T-helper 2 cell treated with Interferon-gamma antibody and Interleukin-4, amounts not matched to agents 5 μg/mL and 100 μg/mL, for 36 hours (primary cell): Measurements from ENCODE around the gene ZDHHC7.

Source experiments
- DNase-seq: peaks from one replicate; pipeline ENCODE4 v3.0.0; 2021; ENCODE audit warnings: low spot score
- H3K27ac Mint-ChIP-seq: one replicate; pipeline ENCODE4 v1.8.0; 2021; ENCODE audit warnings: mild to moderate bottlenecking, mixed read lengths
- H3K27me3 Mint-ChIP-seq: one replicate; pipeline ENCODE4 v1.8.0; 2021; ENCODE audit warnings: low read depth, mixed read lengths
- H3K36me3 Mint-ChIP-seq: one replicate; pipeline ENCODE4 v1.8.0; 2021; ENCODE audit warnings: low read depth, mixed read lengths
- H3K4me1 Mint-ChIP-seq: one replicate; pipeline ENCODE4 v1.8.0; 2021; ENCODE audit warnings: low read depth, mixed read lengths
- H3K4me3 Mint-ChIP-seq: one replicate; pipeline ENCODE4 v1.8.0; 2022; ENCODE audit warnings: mild to moderate bottlenecking, moderate library complexity, mixed read lengths
- H3K9me3 Mint-ChIP-seq: one replicate; pipeline ENCODE4 v1.8.0; 2021; ENCODE audit warnings: mixed read lengths

The ZDHHC7 gene

DNA sequence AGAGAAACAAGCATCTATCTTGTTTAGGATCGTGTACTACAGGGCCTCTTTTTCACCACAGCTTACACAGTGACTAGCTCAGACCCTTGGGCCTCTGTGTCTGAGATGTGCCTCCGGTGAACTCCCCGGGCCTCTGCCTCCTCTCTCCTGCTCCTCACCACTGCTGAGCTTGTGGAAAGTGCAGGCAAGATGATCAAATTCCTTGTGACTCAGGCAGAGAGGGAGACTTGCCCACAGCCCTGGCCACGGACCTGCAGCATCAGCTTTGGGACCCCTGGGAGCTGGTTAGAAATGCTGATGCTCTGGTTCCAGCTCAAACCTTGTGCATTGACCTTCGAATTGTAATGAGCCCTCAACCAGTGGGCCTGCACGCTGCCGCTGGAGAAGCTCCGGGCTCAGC, 79.8 kb downstream of the ZDHHC7 start:
- no peak overlapping the region for H3K27ac Mint-ChIP-seq
- no peaks in the 10 kb centered on the region for H3K27me3 Mint-ChIP-seq
- H3K4me3 Mint-ChIP-seq = no peak overlapping the region
- no peak for DNase-seq
- H3K9me3 Mint-ChIP-seq = no peaks in the 10 kb centered on the region
- H3K4me1 Mint-ChIP-seq = no peaks in the 10 kb centered on the region
- H3K36me3 Mint-ChIP-seq = no peaks in the 10 kb centered on the region

DNA sequence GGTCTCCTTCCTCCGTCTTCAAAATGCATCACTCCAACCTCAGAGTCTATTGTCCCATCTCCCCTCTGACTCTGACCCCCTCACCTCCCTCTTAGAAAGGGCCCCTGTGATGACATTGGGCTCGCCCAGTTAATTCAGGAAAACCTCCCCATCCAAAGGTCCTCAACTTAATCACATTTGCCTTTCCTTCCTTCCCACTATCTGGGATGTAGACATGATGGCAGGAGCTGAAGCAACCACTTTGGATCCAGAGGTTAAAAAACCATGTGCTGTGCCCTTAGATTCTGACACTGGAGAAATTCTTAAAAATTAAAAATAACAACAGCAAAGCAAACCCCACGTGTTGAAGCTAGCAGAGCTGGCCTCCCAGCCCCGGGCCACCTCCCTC, 80.2 kb downstream of the ZDHHC7 start:
- no peaks in the 10 kb centered on the region for H3K27me3 Mint-ChIP-seq
- no peak overlapping the region for H3K4me3 Mint-ChIP-seq
- H3K9me3 Mint-ChIP-seq = no peaks in the 10 kb centered on the region
- H3K36me3 Mint-ChIP-seq = no peaks in the 10 kb centered on the region
- H3K27ac Mint-ChIP-seq = no peak overlapping the region
- no peaks in the 10 kb centered on the region for H3K4me1 Mint-ChIP-seq
- DNase-seq = no peak

DNA sequence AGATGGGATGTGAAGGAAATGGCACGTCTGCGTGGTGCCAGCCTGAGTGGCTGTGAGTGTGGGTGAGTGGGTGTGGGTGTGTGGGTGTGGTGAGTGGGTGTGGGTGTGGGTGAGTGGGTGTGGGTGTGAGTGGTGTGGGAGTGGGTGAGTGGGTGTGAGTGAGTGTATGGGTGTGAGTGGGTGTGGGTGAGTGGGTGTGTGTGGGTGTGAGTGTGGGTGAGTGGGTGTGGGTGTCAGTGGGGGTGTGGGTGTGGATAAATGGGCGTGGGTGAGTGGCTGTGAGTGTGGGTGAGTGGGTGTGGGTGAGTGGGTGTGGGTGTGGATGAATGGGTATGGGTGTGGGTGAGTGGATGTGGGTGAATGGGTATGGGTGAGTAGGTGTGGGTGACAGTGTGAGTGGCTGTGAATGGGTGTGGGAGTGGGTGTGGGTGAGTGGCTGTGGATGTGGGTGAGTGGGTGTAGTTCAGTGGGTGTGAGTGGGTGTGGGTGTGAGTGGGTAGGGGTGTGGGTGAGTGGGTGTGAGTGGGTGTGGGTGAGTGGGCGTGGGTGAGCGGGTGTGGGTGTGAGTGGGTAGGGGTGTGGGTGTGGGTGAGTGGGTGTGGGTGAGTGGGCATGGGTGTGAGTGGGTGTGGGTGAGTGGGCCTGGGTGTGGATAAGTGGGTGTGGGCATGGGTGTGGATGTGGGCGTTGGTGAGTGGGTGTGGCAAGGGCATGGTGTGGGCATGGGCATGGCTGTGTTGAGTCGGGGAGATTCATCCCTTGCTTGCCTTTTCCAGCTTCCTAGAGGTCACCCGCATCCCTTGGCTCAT, 80.8 kb downstream of the ZDHHC7 start:
- Mint-ChIP-seq H3K36me3 (no peaks in the 10 kb centered on the region), H3K27ac (no peak overlapping the region), H3K27me3 (no peaks in the 10 kb centered on the region), H3K4me3 (no peak overlapping the region), H3K4me1 (no peaks in the 10 kb centered on the region), H3K9me3 (no peaks in the 10 kb centered on the region)
- no peak for DNase-seq

DNA sequence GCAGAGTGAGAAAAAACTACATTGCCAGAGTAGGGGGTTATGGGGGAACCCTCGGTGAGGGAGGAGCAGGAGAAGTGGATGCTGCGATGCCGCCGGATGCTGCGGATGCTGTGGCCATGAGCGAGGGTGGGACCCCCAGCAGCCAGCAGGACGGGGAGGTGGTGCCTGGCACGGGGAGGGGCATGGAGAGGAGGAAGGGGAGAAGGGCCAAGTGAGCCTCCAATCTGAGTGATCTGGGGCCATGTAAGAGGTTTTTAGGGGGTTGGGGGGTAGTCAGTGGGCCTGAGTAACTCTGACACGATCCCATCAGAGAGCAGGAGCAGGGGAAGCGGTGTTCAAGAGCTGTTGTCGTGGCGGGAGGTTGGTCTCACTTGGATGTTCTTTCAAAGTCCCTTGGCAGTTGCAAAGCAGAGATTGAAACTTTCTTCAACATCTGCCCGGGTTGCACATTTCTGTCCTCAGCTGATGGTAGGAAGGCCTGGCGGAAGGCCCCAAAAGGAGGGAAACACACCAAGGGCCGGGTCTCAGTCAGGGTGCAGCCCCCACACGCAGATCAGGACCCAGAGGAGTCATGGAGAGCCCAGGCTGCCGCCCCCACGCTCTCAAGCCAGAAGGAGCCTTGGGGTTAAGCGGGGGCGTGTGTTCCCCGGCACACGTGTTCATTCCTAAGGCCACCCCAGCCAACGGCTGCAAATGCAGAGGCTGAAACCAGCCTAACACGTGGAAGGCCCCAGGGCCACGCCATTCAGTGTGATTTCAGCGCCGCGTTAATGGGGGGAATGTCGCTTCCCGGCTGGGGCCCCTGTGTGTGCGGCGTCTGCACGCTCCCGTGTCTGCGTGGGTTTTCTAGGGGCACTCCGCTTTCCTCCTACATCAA, 81.7 kb downstream of the ZDHHC7 start:
- H3K27me3 Mint-ChIP-seq = no peaks in the 10 kb centered on the region
- H3K4me1 Mint-ChIP-seq = no peaks in the 10 kb centered on the region
- no peak for DNase-seq
- H3K4me3 Mint-ChIP-seq = no peak overlapping the region
- no peaks in the 10 kb centered on the region for H3K9me3 Mint-ChIP-seq
- no peaks in the 10 kb centered on the region for H3K36me3 Mint-ChIP-seq
- H3K27ac Mint-ChIP-seq = no peak overlapping the region

DNA sequence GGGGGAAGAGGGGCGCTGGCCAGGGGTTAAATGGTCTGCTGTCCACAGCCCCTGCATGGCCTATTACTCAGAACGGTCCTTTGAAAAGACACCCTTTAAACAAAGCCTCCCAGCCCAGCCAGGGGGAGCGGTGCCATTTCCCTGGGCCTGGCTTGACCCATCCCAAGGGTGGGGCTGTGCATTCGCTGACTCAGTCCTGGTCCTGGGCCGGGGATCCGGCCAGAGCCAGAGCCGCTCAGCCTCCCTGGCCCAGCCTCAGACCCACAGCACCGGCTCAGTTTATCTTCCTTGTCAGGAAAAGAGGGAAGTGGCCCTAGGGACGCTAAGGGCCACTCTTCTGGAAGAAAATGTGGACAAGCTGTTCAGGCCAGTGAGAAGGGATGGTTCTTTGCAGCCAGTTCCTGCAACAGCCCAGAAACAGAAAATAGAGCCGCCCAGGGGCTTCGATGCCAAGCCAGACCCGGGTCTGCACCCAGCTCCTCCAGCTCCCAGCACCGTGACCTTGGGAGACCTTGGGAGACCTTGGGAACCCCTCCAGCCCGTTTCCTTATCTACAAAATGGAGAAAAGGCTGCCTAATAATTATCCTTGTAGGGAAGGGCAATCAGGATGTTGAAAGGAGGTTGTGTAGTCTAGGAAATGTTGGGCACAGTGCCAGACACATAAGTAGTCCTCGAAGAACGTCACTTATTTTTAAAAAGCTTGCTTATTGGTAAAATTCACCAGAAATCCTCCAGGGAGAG, 82.5 kb downstream of the ZDHHC7 start:
- Mint-ChIP-seq H3K9me3 (no peaks in the 10 kb centered on the region), H3K4me3 (no peak overlapping the region), H3K36me3 (no peaks in the 10 kb centered on the region), H3K27ac (no peak overlapping the region), H3K4me1 (no peaks in the 10 kb centered on the region), H3K27me3 (no peaks in the 10 kb centered on the region)
- no peak for DNase-seq

DNA sequence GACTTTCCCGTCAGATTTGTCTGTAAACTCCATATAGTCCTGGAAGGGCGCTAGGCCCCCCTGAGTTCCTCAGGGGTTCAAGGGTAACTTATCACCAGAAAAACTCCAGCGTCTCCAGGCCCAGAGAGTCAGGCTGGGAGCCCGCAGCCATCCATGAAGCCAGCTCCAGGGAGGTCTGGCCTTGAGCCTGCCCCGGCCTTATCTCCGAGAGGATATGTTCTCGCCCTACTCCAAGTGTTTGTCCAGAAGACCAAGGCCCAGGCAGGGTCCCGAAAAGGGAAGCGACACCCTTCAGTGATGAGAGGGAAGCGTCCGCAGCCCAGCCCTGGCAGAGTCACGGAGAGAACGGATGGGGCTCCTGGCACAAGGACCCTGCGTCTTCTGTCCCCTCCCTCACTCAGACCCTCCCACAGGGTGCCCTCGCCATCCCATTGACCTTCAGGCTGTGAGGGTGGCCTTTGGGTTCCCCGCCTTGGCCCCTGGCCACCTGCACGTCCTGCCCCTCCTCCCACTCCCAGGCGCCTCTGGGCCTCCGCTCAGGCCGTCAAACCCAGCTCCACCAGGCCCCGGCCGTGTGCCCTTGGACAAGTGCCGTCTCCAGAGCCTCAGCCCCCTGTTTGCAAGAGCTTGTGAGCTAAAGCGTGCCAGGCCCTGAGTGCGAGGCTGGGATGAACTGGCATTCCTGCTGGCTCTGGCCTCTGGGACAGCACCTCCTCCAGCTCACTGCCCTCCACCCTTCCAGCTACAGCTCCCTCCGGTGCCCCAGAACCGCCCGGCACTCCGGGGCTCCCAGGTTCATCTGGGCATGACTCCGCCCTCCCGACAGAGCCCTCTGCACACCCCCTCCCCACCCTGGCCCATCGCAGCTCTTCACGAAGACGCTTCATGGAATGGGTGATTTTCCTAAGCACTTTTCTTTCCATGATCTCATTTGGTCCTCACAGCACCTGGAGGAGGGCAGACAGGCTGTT, 83.4 kb downstream of the ZDHHC7 start:
- H3K4me3 Mint-ChIP-seq = no peak overlapping the region

DNA sequence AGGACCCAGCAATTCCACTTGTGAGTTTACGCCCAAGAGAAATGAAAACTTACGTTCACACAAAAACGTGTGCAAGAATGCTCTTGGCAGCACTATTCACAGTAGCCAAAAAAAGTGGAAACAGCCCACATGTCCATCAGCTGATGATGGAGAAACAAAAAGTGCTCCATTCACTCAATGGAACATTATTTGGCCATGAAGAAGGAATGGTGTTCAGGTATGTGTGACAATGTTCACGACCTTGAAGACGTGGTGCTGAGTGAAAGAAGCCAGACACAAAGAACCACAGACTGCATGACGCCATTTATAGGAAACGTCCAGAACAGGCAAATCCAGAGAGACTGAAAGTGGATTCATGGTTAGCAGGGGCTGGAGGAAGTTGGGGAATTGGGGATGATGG, 84.9 kb downstream of the ZDHHC7 start:
- Mint-ChIP-seq H3K9me3 (no peaks in the 10 kb centered on the region), H3K27ac (no peak overlapping the region), H3K36me3 (no peaks in the 10 kb centered on the region), H3K4me3 (no peak overlapping the region), H3K27me3 (no peaks in the 10 kb centered on the region), H3K4me1 (no peaks in the 10 kb centered on the region)
- DNase-seq = no peak

More for the DNA sequence above, 83.4 kb downstream of the ZDHHC7 start:
- H3K27ac Mint-ChIP-seq = no peak overlapping the region
- H3K9me3 Mint-ChIP-seq = no peaks in the 10 kb centered on the region
- no peaks in the 10 kb centered on the region for H3K36me3 Mint-ChIP-seq
- no peaks in the 10 kb centered on the region for H3K4me1 Mint-ChIP-seq
- H3K27me3 Mint-ChIP-seq = no peaks in the 10 kb centered on the region
- DNase-seq = no peak

DNA sequence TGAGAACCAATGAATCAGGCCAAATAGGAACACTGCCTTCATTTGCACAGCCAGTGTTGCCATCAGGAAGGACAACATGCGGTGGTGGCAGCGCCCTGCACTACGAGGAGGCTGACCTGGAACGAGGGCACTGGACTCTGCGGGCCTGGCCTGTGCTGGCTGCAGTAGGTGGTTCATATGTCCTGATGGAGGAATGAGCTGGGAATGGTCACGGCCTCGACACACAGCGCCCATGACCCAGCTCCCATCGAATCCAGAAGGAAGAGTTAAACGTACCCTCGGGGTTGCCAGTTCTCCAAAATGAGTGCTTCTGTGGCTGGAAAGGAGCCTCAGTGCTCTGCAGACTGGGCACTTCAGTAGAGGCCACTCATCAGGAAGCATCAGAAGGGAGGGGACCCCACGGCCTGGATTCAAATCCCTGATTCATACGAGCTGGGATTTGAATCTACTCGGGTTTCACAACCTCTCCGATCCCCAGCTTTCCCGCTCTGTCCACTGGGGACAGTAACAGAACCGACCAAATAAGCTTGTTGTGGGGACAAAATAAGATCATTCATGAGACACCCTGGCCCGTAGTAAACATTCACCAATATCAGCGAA, 85.5 kb downstream of the ZDHHC7 start:
- H3K27ac Mint-ChIP-seq = no peak overlapping the region

DNA sequence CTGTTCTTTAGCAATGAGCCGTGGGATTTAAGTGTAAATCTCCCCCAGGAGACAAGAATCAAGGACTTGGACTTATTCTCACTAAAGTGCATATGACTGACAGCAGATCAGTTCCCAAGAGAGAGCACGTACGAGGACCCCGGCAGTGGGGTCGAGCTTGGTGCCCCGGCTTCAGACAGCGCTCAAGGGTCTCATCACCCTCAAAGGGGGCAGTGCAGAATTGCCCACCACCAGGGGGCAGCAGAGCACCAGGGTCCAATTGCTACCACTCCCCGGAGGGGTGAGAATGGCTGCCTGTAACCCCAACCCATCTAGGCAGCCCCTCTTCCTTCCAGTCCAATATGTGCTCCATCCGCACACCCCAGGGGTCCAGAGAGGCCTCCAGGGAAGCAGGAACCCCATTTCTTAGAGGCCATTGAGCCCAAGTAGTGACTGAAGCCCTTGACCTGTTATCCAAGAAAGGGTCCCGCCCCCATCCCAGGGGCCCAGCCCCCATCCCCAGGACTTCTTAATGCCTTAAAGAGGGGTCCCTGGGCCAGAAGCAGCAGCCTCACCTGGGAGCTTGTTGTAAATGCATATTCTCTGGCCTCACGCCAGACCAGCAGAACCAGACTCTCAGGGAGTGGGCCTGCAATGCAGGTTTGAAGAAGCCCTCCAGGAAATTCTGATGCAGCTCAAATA, 86.1 kb downstream of the ZDHHC7 start:
- DNase-seq = peak; percentile 40
- peaks cover 2% of the 10 kb centered on the region for H3K27me3 Mint-ChIP-seq

More for the DNA sequence above, 85.5 kb downstream of the ZDHHC7 start:
- H3K27me3 Mint-ChIP-seq = no peaks in the 10 kb centered on the region
- DNase-seq = no peak
- no peaks in the 10 kb centered on the region for H3K4me1 Mint-ChIP-seq
- H3K36me3 Mint-ChIP-seq = no peaks in the 10 kb centered on the region
- no peak overlapping the region for H3K4me3 Mint-ChIP-seq
- H3K9me3 Mint-ChIP-seq = no peaks in the 10 kb centered on the region

DNA sequence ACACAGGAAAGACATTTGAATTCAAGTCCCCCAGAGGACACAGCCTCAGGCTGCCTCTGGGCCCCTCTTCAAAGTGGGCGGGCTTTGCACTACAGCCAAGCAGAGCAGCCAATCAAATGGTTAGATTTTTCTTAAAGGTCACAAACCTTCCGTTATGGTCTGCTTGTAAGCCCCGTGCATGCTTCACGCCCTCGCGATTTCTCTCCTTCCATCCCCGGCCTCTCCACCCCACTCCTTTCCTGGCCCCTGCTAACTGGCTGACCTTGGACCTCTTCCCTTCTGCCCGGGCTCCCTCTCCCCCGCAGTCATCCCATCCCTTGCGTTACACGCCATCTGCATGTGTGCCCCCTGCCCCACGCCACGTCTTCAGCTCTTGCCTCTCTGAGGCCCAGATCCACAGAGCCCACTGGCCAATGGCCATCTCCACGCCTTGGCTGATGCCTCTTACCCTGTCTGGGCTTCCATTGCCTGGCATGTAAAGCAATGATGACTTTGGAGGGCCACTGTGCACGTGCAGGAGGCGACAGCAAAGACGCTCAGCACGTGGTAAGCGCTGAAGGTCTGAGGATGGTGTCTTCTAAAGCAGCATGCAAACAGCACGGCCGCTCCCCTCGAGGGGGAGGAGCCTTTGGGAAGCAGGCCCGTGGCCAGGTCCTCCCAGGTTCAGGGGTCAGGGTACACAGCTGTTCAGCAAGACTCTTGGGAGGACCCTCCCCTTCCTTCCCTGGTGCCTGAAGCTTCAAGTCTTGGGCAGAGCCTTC, 86.8 kb downstream of the ZDHHC7 start:
- peaks cover 4% of the 10 kb centered on the region for H3K27me3 Mint-ChIP-seq
- no peak overlapping the region for H3K4me3 Mint-ChIP-seq
- no peaks in the 10 kb centered on the region for H3K36me3 Mint-ChIP-seq
- DNase-seq = no peak
- H3K4me1 Mint-ChIP-seq = no peaks in the 10 kb centered on the region
- no peak overlapping the region for H3K27ac Mint-ChIP-seq
- no peaks in the 10 kb centered on the region for H3K9me3 Mint-ChIP-seq

More for the DNA sequence above, 86.1 kb downstream of the ZDHHC7 start:
- no peaks in the 10 kb centered on the region for H3K9me3 Mint-ChIP-seq
- no peaks in the 10 kb centered on the region for H3K4me1 Mint-ChIP-seq
- H3K27ac Mint-ChIP-seq = no peak overlapping the region
- no peaks in the 10 kb centered on the region for H3K36me3 Mint-ChIP-seq
- no peak overlapping the region for H3K4me3 Mint-ChIP-seq
